ENCODE measurements around the gene SLC6A9.

SLC6A9 gene

GRCh38 chr1:43971336-43971980, 59.8 kb downstream of the SLC6A9 start:
- DNase-seq (ENCODE audit: low spot score in 2 of 2) (no peak), ATAC-seq (replicated peaks; ENCODE audit: extremely low read depth, poor library complexity, severe bottlenecking) (no peak)
- Mint-ChIP-seq H3K4me3 (peak overlapping the region; percentile 80), H3K4me1 (peaks cover 35% of the 10 kb centered on the region), H3K36me3 (ENCODE audit: insufficient read depth) (peaks cover 7% of the 10 kb centered on the region), H3K27me3 (no peaks in the 10 kb centered on the region), H3K27ac (ENCODE audit: low read depth) (no peak overlapping the region), H3K9me3 (no peaks in the 10 kb centered on the region)

DNA sequence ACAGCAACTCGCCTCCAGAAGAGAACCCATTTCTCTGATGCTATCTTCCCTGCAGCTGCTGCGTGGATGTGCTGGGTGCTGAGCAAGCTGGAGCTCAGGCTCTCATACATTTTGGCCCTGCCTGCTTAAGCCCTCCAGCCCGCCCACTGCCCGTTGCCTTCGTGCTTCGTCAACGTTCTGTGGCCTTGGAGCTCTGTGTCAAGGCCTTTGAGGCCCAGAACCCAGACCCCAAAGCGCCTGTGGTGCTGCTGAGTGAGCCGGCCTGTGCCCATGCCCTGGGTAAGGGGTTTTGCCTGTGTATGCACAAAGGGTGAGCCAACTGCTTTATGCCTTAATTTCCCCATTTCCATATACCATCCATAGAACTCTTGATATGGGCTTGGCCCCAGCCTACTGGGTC, 60.4 kb downstream of the SLC6A9 start:
- no peak for DNase-seq (ENCODE audit: low spot score in 2 of 2)
- H3K27ac Mint-ChIP-seq (ENCODE audit: low read depth): no peak overlapping the region

GRCh38 chr1:43970502-43970901, 60.8 kb downstream of the SLC6A9 start:
- DNase-seq (ENCODE audit: low spot score in 2 of 2): no peak
- Mint-ChIP-seq H3K4me1 (peaks cover 32% of the 10 kb centered on the region), H3K36me3 (ENCODE audit: insufficient read depth) (peaks cover 7% of the 10 kb centered on the region), H3K4me3 (peak overlapping the region; percentile 80), H3K27me3 (no peaks in the 10 kb centered on the region), H3K27ac (ENCODE audit: low read depth) (peak overlapping the region; percentile 27), H3K9me3 (no peaks in the 10 kb centered on the region)
- no peak for ATAC-seq (replicated peaks; ENCODE audit: extremely low read depth, poor library complexity, severe bottlenecking)

More for the DNA sequence above, 60.4 kb downstream of the SLC6A9 start:
- Mint-ChIP-seq H3K27me3 (no peaks in the 10 kb centered on the region), H3K4me1 (peaks cover 32% of the 10 kb centered on the region), H3K4me3 (peak overlapping the region; percentile 80), H3K36me3 (ENCODE audit: insufficient read depth) (peaks cover 7% of the 10 kb centered on the region), H3K9me3 (no peaks in the 10 kb centered on the region)
- no peak for ATAC-seq (replicated peaks; ENCODE audit: extremely low read depth, poor library complexity, severe bottlenecking)

DNA sequence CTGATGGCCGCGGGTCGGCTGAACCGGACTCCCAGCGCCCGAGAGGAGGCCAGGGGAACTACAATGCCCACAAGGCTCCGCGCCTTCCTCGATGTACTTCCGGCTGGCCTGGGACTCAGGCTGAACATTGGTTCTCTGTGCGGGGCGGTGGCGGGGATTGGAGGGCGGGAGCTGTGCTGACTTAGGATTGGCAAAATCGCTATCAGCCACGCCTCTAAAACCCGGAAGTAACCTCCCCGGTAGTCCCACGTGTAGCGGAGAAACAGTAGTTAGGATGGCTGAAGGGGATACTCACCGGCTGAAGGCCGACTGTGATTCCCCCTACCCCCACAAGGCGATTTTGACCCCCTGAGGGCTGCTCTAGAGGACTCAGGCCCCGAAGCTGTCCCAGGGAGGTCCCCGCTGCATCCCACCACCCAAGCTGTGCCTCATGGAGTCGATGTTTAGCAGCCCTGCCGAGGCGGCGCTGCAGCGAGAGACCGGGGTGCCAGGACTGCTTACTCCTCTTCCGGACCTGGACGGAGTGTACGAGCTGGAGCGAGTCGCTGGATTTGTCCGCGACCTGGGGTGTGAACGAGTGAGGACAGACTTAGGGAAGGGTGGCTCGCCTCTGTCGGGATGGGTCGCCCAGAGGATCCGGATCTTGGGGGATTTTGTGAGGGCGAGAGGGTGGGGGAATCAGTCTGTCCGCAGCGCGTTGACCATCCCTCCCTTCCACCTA, 61.4 kb downstream of the SLC6A9 start, which contains the start of gene DPH2:
Gene DPH2, plus strand, starts transcription at position 265 of the 721 bp plus-strand sequence. Its CDS starts 166 bp downstream, at position 431.
- DNase-seq (ENCODE audit: low spot score in 2 of 2) (peak; percentile 75 to 84), ATAC-seq (replicated peaks; ENCODE audit: extremely low read depth, poor library complexity, severe bottlenecking) (peak; percentile 91)
- H3K27ac Mint-ChIP-seq (ENCODE audit: low read depth): peak within 1 kb of the TSS; percentile 39
- peaks cover 32% of the 10 kb centered on the region for H3K4me1 Mint-ChIP-seq
- no peaks in the 10 kb centered on the region for H3K27me3 Mint-ChIP-seq
- H3K4me3 Mint-ChIP-seq: peak within 1 kb of the TSS; percentile 80
- peaks cover 7% of the 10 kb centered on the region for H3K36me3 Mint-ChIP-seq (ENCODE audit: insufficient read depth)
- no peaks in the 10 kb centered on the region for H3K9me3 Mint-ChIP-seq

DNA sequence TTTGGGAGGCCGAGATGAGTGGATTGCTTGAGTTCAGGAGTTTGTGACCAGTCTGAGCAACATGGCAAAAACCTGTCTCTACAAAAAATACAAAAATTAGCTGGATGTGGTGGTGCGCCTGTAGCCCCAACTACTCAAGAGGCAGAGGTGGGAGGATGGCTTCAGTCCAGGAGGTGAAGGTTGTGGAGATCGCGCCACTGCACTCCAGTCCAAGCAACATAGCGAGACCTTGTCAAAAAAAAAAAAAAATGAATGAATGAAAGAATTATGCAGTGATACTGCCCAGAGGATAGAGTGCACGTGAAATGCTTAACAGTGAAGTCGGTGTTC, 61.9 kb downstream of the SLC6A9 start:
- ATAC-seq (replicated peaks; ENCODE audit: extremely low read depth, poor library complexity, severe bottlenecking): no peak
- peak overlapping the region; percentile 80 for H3K4me3 Mint-ChIP-seq
- H3K9me3 Mint-ChIP-seq: no peaks in the 10 kb centered on the region
- peaks cover 31% of the 10 kb centered on the region for H3K4me1 Mint-ChIP-seq
- peaks cover 7% of the 10 kb centered on the region for H3K36me3 Mint-ChIP-seq (ENCODE audit: insufficient read depth)
- H3K27ac Mint-ChIP-seq (ENCODE audit: low read depth): peak overlapping the region; percentile 39
- no peaks in the 10 kb centered on the region for H3K27me3 Mint-ChIP-seq
- no peak for DNase-seq (ENCODE audit: low spot score in 2 of 2)

DNA sequence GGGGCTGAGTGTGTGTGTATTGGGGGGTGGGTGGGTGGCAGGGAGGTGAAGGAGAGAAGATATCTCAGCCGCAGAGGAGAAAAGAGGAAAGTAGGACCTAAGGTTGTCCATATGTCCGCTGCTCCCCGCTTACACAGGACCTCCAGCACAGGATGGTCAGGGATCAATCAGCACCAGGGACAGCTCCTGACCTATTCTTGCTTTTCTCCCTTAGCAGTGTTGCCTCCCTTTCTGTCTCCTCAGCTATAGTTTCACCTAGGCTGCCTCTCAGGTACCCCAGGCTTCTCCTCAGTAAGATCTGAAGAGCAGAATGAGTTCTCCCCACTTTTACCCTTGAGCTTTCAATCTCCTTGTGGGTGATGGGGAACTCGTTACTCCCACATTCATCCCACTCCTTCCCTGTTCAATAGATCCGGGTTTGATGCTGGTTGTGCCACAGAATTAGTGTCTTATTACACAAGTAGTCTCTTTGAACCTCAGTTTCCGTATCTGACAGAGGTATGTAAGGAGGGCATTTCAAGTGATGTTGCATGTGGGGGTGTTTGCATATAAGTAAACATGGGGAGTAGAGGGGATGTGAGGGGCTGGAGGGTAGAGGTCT, 62.8 kb downstream of the SLC6A9 start:
- peaks cover 5% of the 10 kb centered on the region for H3K36me3 Mint-ChIP-seq (ENCODE audit: insufficient read depth)
- no peaks in the 10 kb centered on the region for H3K9me3 Mint-ChIP-seq
- no peak overlapping the region for H3K4me3 Mint-ChIP-seq
- no peak overlapping the region for H3K27ac Mint-ChIP-seq (ENCODE audit: low read depth)
- ATAC-seq (replicated peaks; ENCODE audit: extremely low read depth, poor library complexity, severe bottlenecking): no peak
- no peak for DNase-seq (ENCODE audit: low spot score in 2 of 2)
- H3K4me1 Mint-ChIP-seq: peaks cover 22% of the 10 kb centered on the region
- H3K27me3 Mint-ChIP-seq: no peaks in the 10 kb centered on the region

DNA sequence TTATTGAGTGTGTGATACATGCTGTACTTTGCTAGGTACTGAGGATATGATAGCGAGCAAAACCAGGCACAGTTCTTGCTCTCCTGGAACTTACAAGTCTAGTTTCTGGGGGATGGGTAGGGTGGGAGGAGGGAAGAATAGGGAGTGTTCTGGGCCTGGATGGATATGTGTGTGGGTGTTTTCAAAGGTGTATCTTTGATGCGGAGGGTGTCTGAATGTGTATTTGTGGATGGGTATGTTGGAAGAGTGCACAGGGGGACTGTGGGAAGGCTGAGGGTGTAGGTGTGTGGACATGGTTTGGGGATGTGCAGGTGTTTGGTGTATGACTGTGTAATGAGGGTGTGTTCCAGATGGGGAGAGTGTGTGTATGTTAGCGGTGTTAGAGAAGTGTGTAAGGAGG, 65.9 kb downstream of the SLC6A9 start:
- Mint-ChIP-seq H3K27ac (ENCODE audit: low read depth) (no peak overlapping the region), H3K36me3 (ENCODE audit: insufficient read depth) (peaks cover 5% of the 10 kb centered on the region)

GRCh38 chr1:43963890-43964289, 67.4 kb downstream of the SLC6A9 start:
- Mint-ChIP-seq H3K36me3 (ENCODE audit: insufficient read depth) (peaks cover 6% of the 10 kb centered on the region), H3K27me3 (no peaks in the 10 kb centered on the region), H3K9me3 (no peaks in the 10 kb centered on the region), H3K4me3 (no peak overlapping the region), H3K4me1 (no peaks in the 10 kb centered on the region), H3K27ac (ENCODE audit: low read depth) (no peak overlapping the region)
- DNase-seq (ENCODE audit: low spot score in 2 of 2) (no peak), ATAC-seq (replicated peaks; ENCODE audit: extremely low read depth, poor library complexity, severe bottlenecking) (no peak)

More for the DNA sequence above, 65.9 kb downstream of the SLC6A9 start:
- Mint-ChIP-seq H3K4me3 (no peak overlapping the region), H3K27me3 (no peaks in the 10 kb centered on the region), H3K9me3 (no peaks in the 10 kb centered on the region), H3K4me1 (peaks cover 11% of the 10 kb centered on the region)
- ATAC-seq (replicated peaks; ENCODE audit: extremely low read depth, poor library complexity, severe bottlenecking): no peak
- DNase-seq (ENCODE audit: low spot score in 2 of 2): no peak

- Mint-ChIP-seq H3K27me3 (no peaks in the 10 kb centered on the region), H3K4me1 (no peaks in the 10 kb centered on the region), H3K4me3 (no peak overlapping the region), H3K9me3 (no peaks in the 10 kb centered on the region), H3K27ac (ENCODE audit: low read depth) (no peak overlapping the region), H3K36me3 (ENCODE audit: insufficient read depth) (peaks cover 6% of the 10 kb centered on the region)
- DNase-seq (ENCODE audit: low spot score in 2 of 2) (no peak), ATAC-seq (replicated peaks; ENCODE audit: extremely low read depth, poor library complexity, severe bottlenecking) (no peak)
Observed at GRCh38 chr1:43963006-43963405, 68.3 kb downstream of the SLC6A9 start.

- Mint-ChIP-seq H3K27me3 (no peaks in the 10 kb centered on the region), H3K36me3 (ENCODE audit: insufficient read depth) (peaks cover 6% of the 10 kb centered on the region), H3K9me3 (no peaks in the 10 kb centered on the region), H3K4me3 (no peak overlapping the region), H3K27ac (ENCODE audit: low read depth) (no peak overlapping the region), H3K4me1 (no peaks in the 10 kb centered on the region)
- ATAC-seq (replicated peaks; ENCODE audit: extremely low read depth, poor library complexity, severe bottlenecking): no peak
- DNase-seq (ENCODE audit: low spot score in 2 of 2): no peak
Observed at GRCh38 chr1:43962324-43962723, 68.9 kb downstream of the SLC6A9 start.

DNA sequence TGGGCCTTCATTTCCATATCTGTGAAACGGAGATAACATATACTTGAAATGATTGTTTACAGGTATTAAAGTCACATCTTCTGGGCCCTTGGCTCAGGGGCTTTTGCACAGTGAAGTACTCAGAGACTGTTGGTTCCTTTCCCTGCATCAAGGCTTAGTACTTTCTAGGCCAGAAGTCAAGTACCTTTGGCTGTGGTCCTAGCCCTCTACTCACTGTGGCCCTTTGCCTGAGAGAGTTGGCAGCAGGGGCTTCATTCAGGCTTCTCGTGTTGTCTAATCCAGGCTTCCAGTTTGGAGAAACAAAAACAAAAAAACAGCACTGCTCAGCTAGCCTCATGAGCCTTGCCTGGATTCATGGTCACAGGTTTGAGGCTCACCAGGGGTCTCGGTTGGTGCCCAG, 69.6 kb downstream of the SLC6A9 start:
- no peak overlapping the region for H3K4me3 Mint-ChIP-seq
- peaks cover 6% of the 10 kb centered on the region for H3K36me3 Mint-ChIP-seq (ENCODE audit: insufficient read depth)
- no peak overlapping the region for H3K27ac Mint-ChIP-seq (ENCODE audit: low read depth)
- DNase-seq (ENCODE audit: low spot score in 2 of 2) (no peak), ATAC-seq (replicated peaks; ENCODE audit: extremely low read depth, poor library complexity, severe bottlenecking) (no peak)
- no peaks in the 10 kb centered on the region for H3K9me3 Mint-ChIP-seq
- H3K4me1 Mint-ChIP-seq: no peaks in the 10 kb centered on the region
- H3K27me3 Mint-ChIP-seq: no peaks in the 10 kb centered on the region

DNA sequence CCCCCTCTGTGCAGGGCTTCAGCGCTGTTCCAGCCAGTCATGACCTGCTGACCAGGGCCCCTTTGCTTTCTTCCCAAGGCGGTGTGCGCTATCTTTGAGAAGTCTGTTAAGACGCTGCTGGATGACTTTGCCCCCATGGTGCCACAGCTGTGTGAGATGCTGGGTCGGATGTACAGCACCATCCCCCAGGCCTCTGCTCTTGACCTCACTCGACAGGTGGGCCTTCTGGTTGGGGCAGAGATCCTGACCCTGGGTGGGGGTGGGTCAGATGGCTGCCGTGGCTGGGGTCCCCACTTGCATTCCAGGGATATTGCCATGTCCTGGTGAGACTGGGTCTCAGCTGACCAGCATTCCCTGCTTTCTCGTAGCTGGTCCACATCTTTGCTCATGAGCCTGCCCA, 70.5 kb downstream of the SLC6A9 start:
- Mint-ChIP-seq H3K4me1 (no peaks in the 10 kb centered on the region), H3K4me3 (no peak overlapping the region), H3K27me3 (no peaks in the 10 kb centered on the region), H3K27ac (ENCODE audit: low read depth) (no peak overlapping the region), H3K9me3 (no peaks in the 10 kb centered on the region), H3K36me3 (ENCODE audit: insufficient read depth) (peaks cover 6% of the 10 kb centered on the region)
- no peak for DNase-seq (ENCODE audit: low spot score in 2 of 2)
- no peak for ATAC-seq (replicated peaks; ENCODE audit: extremely low read depth, poor library complexity, severe bottlenecking)
